ENCODE measurements around the gene ST14.

DNA sequence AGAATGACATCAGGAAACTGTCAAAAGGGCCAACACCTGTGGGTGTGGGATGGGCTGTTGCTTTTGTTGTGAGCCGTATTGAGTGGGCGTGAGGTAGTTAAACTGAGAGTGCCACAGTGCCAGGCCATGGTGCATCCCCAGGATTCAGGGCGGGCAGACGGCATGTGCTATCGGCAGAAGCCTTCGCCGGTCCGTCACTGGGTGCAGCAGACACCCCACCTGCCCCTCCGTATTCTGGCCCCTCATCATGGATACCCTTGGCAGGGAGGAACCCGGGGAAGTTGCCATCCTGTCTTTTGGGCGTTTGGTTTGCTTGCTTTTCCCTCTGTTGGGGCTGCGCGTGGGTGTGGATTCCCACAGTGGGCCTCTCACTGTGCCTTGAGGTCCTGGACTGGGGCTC lies 27.5 kb downstream of the ST14 start:
- TF ChIP-seq, protein P1, sequence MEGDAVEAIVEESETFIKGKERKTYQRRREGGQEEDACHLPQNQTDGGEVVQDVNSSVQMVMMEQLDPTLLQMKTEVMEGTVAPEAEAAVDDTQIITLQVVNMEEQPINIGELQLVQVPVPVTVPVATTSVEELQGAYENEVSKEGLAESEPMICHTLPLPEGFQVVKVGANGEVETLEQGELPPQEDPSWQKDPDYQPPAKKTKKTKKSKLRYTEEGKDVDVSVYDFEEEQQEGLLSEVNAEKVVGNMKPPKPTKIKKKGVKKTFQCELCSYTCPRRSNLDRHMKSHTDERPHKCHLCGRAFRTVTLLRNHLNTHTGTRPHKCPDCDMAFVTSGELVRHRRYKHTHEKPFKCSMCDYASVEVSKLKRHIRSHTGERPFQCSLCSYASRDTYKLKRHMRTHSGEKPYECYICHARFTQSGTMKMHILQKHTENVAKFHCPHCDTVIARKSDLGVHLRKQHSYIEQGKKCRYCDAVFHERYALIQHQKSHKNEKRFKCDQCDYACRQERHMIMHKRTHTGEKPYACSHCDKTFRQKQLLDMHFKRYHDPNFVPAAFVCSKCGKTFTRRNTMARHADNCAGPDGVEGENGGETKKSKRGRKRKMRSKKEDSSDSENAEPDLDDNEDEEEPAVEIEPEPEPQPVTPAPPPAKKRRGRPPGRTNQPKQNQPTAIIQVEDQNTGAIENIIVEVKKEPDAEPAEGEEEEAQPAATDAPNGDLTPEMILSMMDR (optimal IDR thresholded peaks at IDR 0.05 in 1 of 3, IDR thresholded peaks at IDR 0.05 in 1 of 3, conservative IDR thresholded peaks at IDR 0.05 in 1 of 3; ENCODE audit: extremely low read depth in 1 of 3, insufficient read depth in 2 of 3, low read length in 3 of 3), result no peak
- no peak for TF ChIP-seq EZH2 (IDR thresholded peaks at IDR 0.05; ENCODE audit: low read length)

All from keratinocyte (primary cell).